HFFc6 (cell line): ENCODE measurements around the gene MTCL3.

Experiments
- DNase-seq: peaks from one replicate; pipeline ENCODE4 v3.0.0-alpha.2; 2018
- H3K27ac Mint-ChIP-seq: 2 replicates; pipeline ENCODE4 v1.8.0; 2020; ENCODE audit warnings: mild to moderate bottlenecking, mixed read lengths
- H3K27me3 Mint-ChIP-seq: 2 replicates; pipeline ENCODE4 v1.8.0; 2021; ENCODE audit warnings: mild to moderate bottlenecking, moderate library complexity, mixed read lengths; ENCODE audit not compliant: insufficient read depth
- H3K36me3 Mint-ChIP-seq: 2 replicates; pipeline ENCODE4 v1.8.0; 2021; ENCODE audit warnings: low read depth, mixed read lengths
- H3K4me1 Mint-ChIP-seq: 2 replicates; pipeline ENCODE4 v1.8.0; 2020; ENCODE audit warnings: low read depth, mixed read lengths
- H3K4me3 Mint-ChIP-seq: 2 replicates; pipeline ENCODE4 v1.8.0; 2020; ENCODE audit warnings: mild to moderate bottlenecking, moderate library complexity, mixed read lengths
- H3K9me3 Mint-ChIP-seq: 2 replicates; pipeline ENCODE4 v1.8.0; 2020; ENCODE audit warnings: mild to moderate bottlenecking, mixed read lengths
- CTCF ChIP-seq: fragments of 200-600 bp; sonication (generic); IDR thresholded peaks from 2 replicates; pipeline ENCODE4 v1.5.0; 2021; ENCODE audit warnings: antibody characterized with exemption, mild to moderate bottlenecking

Gene MTCL3

GRCh38 chr6:127539272-127539671 lies 20.1 kb upstream of the MTCL3 start:
- H3K27ac Mint-ChIP-seq = no peak overlapping the region
- no peaks in the 10 kb centered on the region for H3K36me3 Mint-ChIP-seq
- no peak for DNase-seq
- no peaks in the 10 kb centered on the region for H3K9me3 Mint-ChIP-seq
- no peaks in the 10 kb centered on the region for H3K4me1 Mint-ChIP-seq
- peaks cover 15% of the 10 kb centered on the region for H3K27me3 Mint-ChIP-seq
- peak; percentile 77 for TF ChIP-seq CTCF
- H3K4me3 Mint-ChIP-seq = no peak overlapping the region; the same call in 1 of the 2 replicates

GRCh38 chr6:127538750-127539264 lies 19.7 kb upstream of the MTCL3 start:
- H3K9me3 Mint-ChIP-seq = no peaks in the 10 kb centered on the region
- TF ChIP-seq CTCF = no peak
- peaks cover 15% of the 10 kb centered on the region for H3K27me3 Mint-ChIP-seq
- no peaks in the 10 kb centered on the region for H3K4me1 Mint-ChIP-seq
- no peaks in the 10 kb centered on the region for H3K36me3 Mint-ChIP-seq
- no peak overlapping the region for H3K27ac Mint-ChIP-seq
- DNase-seq = no peak
- peak overlapping the region; percentile 31; the same call in 1 of the 2 replicates for H3K4me3 Mint-ChIP-seq

- peaks cover 15% of the 10 kb centered on the region for H3K27me3 Mint-ChIP-seq
- no peaks in the 10 kb centered on the region for H3K9me3 Mint-ChIP-seq
These were observed 14.6 kb upstream of the MTCL3 start for GRCh38 chr6:127533736-127534135.

GRCh38 chr6:127533011-127533410 lies 13.9 kb upstream of the MTCL3 start:
- no peak for DNase-seq
- H3K27ac Mint-ChIP-seq = no peak overlapping the region
- H3K36me3 Mint-ChIP-seq = no peaks in the 10 kb centered on the region
- H3K9me3 Mint-ChIP-seq = no peaks in the 10 kb centered on the region
- no peaks in the 10 kb centered on the region for H3K4me1 Mint-ChIP-seq
- no peak for TF ChIP-seq CTCF
- peaks cover 15% of the 10 kb centered on the region for H3K27me3 Mint-ChIP-seq
- no peak overlapping the region for H3K4me3 Mint-ChIP-seq

More at GRCh38 chr6:127533736-127534135, 14.6 kb upstream of the MTCL3 start:
- no peak for DNase-seq
- H3K27ac Mint-ChIP-seq = no peak overlapping the region
- H3K36me3 Mint-ChIP-seq = no peaks in the 10 kb centered on the region
- no peak overlapping the region for H3K4me3 Mint-ChIP-seq
- no peaks in the 10 kb centered on the region for H3K4me1 Mint-ChIP-seq
- TF ChIP-seq CTCF = no peak

GRCh38 chr6:127522714-127523113 lies 3.6 kb upstream of the MTCL3 start:
- Mint-ChIP-seq H3K4me1 (peaks cover 15% of the 10 kb centered on the region), H3K27ac (no peak overlapping the region), H3K4me3 (no peak overlapping the region), H3K36me3 (no peaks in the 10 kb centered on the region), H3K9me3 (no peaks in the 10 kb centered on the region), H3K27me3 (peaks cover 13% of the 10 kb centered on the region)
- DNase-seq = no peak
- no peak for TF ChIP-seq CTCF

GRCh38 chr6:127520066-127520465 lies 931 bp upstream of the MTCL3 start:
- no peaks in the 10 kb centered on the region for H3K36me3 Mint-ChIP-seq
- H3K9me3 Mint-ChIP-seq = no peaks in the 10 kb centered on the region
- no peak overlapping the region for H3K4me3 Mint-ChIP-seq
- no peak for TF ChIP-seq CTCF
- no peak overlapping the region for H3K27ac Mint-ChIP-seq
- peaks cover 27% of the 10 kb centered on the region for H3K4me1 Mint-ChIP-seq
- H3K27me3 Mint-ChIP-seq = peaks cover 16% of the 10 kb centered on the region
- DNase-seq = no peak
